ENCODE measurements around the gene CRHR1. TPM values are rescaled to one million over a fixed set of nuclear protein-coding genes. Genes with fewer than 3 reads are reported as not detected.

Gene CRHR1
- total RNA-seq, 3 donors from 2014 or later, result 1.6 to 2.8 TPM; not detected in 1

GRCh38 chr17:45812102-45812501 is 28.0 kb downstream of the CRHR1 start:
- intact Hi-C loops (cut with DNase I; ENCODE audit: low total_unique reads), result no loop called here
- Histone ChIP-seq H3K27me3 (no peaks in the 10 kb centered on the region), H3K4me1 (no peaks in the 10 kb centered on the region), H3K27ac (no peak overlapping the region), H3K4me3 (no peak overlapping the region), H3K36me3 (no peaks in the 10 kb centered on the region), H3K9me3 (no peaks in the 10 kb centered on the region)
- no peak for DNase-seq (ENCODE audit: low spot score in 2 of 2)
- TF ChIP-seq POLR2AphosphoS5 (IDR thresholded peaks at IDR 0.05), result no peak
- TF ChIP-seq CTCF (IDR thresholded peaks at IDR 0.05), result no peak
- no peak for TF ChIP-seq POLR2A (IDR thresholded peaks at IDR 0.05)

GRCh38 chr17:45813048-45813725 is 29.1 kb downstream of the CRHR1 start:
- H3K27ac ChIP-seq, result no peak overlapping the region
- no peaks in the 10 kb centered on the region for H3K36me3 ChIP-seq
- H3K27me3 ChIP-seq, result no peaks in the 10 kb centered on the region
- intact Hi-C loops (cut with DNase I; ENCODE audit: low total_unique reads), result no loop called here
- no peaks in the 10 kb centered on the region for H3K4me1 ChIP-seq
- no peak for DNase-seq (ENCODE audit: low spot score in 2 of 2)
- H3K9me3 ChIP-seq, result no peaks in the 10 kb centered on the region
- H3K4me3 ChIP-seq, result no peak overlapping the region
- no peak for TF ChIP-seq CTCF (IDR thresholded peaks at IDR 0.05)
- no peak for TF ChIP-seq POLR2A (IDR thresholded peaks at IDR 0.05)
- no peak for TF ChIP-seq POLR2AphosphoS5 (IDR thresholded peaks at IDR 0.05)

- TF ChIP-seq POLR2A (IDR thresholded peaks at IDR 0.05), result no peak
- TF ChIP-seq POLR2AphosphoS5 (IDR thresholded peaks at IDR 0.05), result no peak
- no peak for TF ChIP-seq CTCF (IDR thresholded peaks at IDR 0.05)
- Histone ChIP-seq H3K27me3 (no peaks in the 10 kb centered on the region), H3K4me3 (no peak overlapping the region), H3K9me3 (no peaks in the 10 kb centered on the region), H3K4me1 (no peaks in the 10 kb centered on the region), H3K27ac (no peak overlapping the region), H3K36me3 (no peaks in the 10 kb centered on the region)
- DNase-seq (ENCODE audit: low spot score in 2 of 2), result no peak
- intact Hi-C loops (cut with DNase I; ENCODE audit: low total_unique reads), result no loop called here
Observed at GRCh38 chr17:45814622-45815606, 30.8 kb downstream of the CRHR1 start.

GRCh38 chr17:45815752-45816151 is 31.6 kb downstream of the CRHR1 start:
- Histone ChIP-seq H3K27ac (no peak overlapping the region), H3K27me3 (no peaks in the 10 kb centered on the region), H3K4me1 (no peaks in the 10 kb centered on the region), H3K4me3 (no peak overlapping the region), H3K36me3 (no peaks in the 10 kb centered on the region), H3K9me3 (no peaks in the 10 kb centered on the region)
- intact Hi-C loops (cut with DNase I; ENCODE audit: low total_unique reads), result no loop called here
- no peak for DNase-seq (ENCODE audit: low spot score in 2 of 2)
- TF ChIP-seq POLR2A (IDR thresholded peaks at IDR 0.05), result no peak
- no peak for TF ChIP-seq POLR2AphosphoS5 (IDR thresholded peaks at IDR 0.05)
- no peak for TF ChIP-seq CTCF (IDR thresholded peaks at IDR 0.05)

- H3K4me1 ChIP-seq, result no peaks in the 10 kb centered on the region
- no peak for DNase-seq (ENCODE audit: low spot score in 2 of 2)
- H3K36me3 ChIP-seq, result no peaks in the 10 kb centered on the region
- no peaks in the 10 kb centered on the region for H3K27me3 ChIP-seq
- H3K4me3 ChIP-seq, result no peak overlapping the region
- TF ChIP-seq POLR2A (IDR thresholded peaks at IDR 0.05), result no peak
- TF ChIP-seq CTCF (IDR thresholded peaks at IDR 0.05), result no peak
- TF ChIP-seq POLR2AphosphoS5 (IDR thresholded peaks at IDR 0.05), result no peak
- intact Hi-C loops (cut with DNase I; ENCODE audit: low total_unique reads), result no loop called here
- H3K9me3 ChIP-seq, result no peaks in the 10 kb centered on the region
- no peak overlapping the region for H3K27ac ChIP-seq
Observed at GRCh38 chr17:45818041-45818440, 33.9 kb downstream of the CRHR1 start.
